Activated naive CD8-positive, alpha-beta T cell treated with anti-CD3 and anti-CD28 coated beads, Interleukin-2, amount 10 ng/mL, durations not matched to agents 7 days and 5 days (primary cell): ENCODE measurements around the gene CAMK1G. TPM values are rescaled to one million over a fixed set of nuclear protein-coding genes. Genes with fewer than 3 reads are reported as not detected.

Experiments used
- ATAC-seq: fragments of 150-1000 bp; cut with Tn5 transposase; one replicate; pipeline ENCODE4 v1.10.0; 2021; ENCODE audit warnings: low read depth, moderate library complexity
- POLR2A ChIA-PET: fragments of 350-600 bp; sonication (Branson Sonifier 250); formaldehyde crosslinking; loops from one replicate; lab custom pipeline; 2021; ENCODE audit warnings: antibody characterized with exemption; lab: Charles Lee
- DNase-seq: peaks from one replicate; pipeline ENCODE4 v3.0.0; 2021
- H3K27ac Mint-ChIP-seq: one replicate; pipeline ENCODE4 v1.8.0; 2022; ENCODE audit warnings: mild to moderate bottlenecking, mixed read lengths
- H3K27me3 Mint-ChIP-seq: one replicate; pipeline ENCODE4 v1.8.0; 2022; ENCODE audit warnings: mild to moderate bottlenecking, moderate library complexity, mixed read lengths
- H3K36me3 Mint-ChIP-seq: one replicate; pipeline ENCODE4 v1.8.0; 2021; ENCODE audit warnings: mild to moderate bottlenecking, mixed read lengths
- H3K4me1 Mint-ChIP-seq: one replicate; pipeline ENCODE4 v1.8.0; 2021; ENCODE audit warnings: mixed read lengths
- H3K4me3 Mint-ChIP-seq: one replicate; pipeline ENCODE4 v1.8.0; 2022; ENCODE audit warnings: mild to moderate bottlenecking, moderate library complexity, mixed read lengths
- H3K9me3 Mint-ChIP-seq: one replicate; pipeline ENCODE4 v1.8.0; 2021; ENCODE audit warnings: mixed read lengths
- total RNA-seq, 2 experiments: library from RNA; stranded (reverse); gene quantifications; one replicate each; pipeline ENCODE4 v1.2.3, GENCODE V29; 2021

Gene CAMK1G
- total RNA-seq, 2 experiments from 2014 or later = not detected

GRCh38 chr1:209630383-209631225 is 47.1 kb downstream of the CAMK1G start:
- Mint-ChIP-seq H3K9me3 (no peaks in the 10 kb centered on the region), H3K4me3 (no peak overlapping the region), H3K36me3 (no peaks in the 10 kb centered on the region), H3K27ac (no peak overlapping the region), H3K27me3 (peaks cover 3% of the 10 kb centered on the region), H3K4me1 (peaks cover 8% of the 10 kb centered on the region)
- POLR2A ChIA-PET = interaction anchor here (0.8 kb wide), 1 partner anchor 40 kb away, joined by 3 read pairs; no protein-coding TSS in a partner anchor
- DNase-seq (no peak), ATAC-seq (no peak)

GRCh38 chr1:209633335-209633997 is 50.0 kb downstream of the CAMK1G start:
- Mint-ChIP-seq H3K9me3 (no peaks in the 10 kb centered on the region), H3K4me3 (no peak overlapping the region), H3K27ac (no peak overlapping the region), H3K4me1 (peaks cover 6% of the 10 kb centered on the region), H3K36me3 (no peaks in the 10 kb centered on the region), H3K27me3 (peaks cover under 1% of the 10 kb centered on the region)
- DNase-seq (no peak), ATAC-seq (no peak)
- POLR2A ChIA-PET = no interaction called here

GRCh38 chr1:209634005-209634737 is 50.7 kb downstream of the CAMK1G start:
- POLR2A ChIA-PET = no interaction called here
- Mint-ChIP-seq H3K9me3 (no peaks in the 10 kb centered on the region), H3K4me1 (peaks cover 6% of the 10 kb centered on the region), H3K4me3 (no peak overlapping the region), H3K27ac (no peak overlapping the region), H3K27me3 (peaks cover 3% of the 10 kb centered on the region), H3K36me3 (no peaks in the 10 kb centered on the region)
- no peak for ATAC-seq
- no peak for DNase-seq

GRCh38 chr1:209635850-209636249 is 52.3 kb downstream of the CAMK1G start:
- H3K4me1 Mint-ChIP-seq = peaks cover 6% of the 10 kb centered on the region
- no peaks in the 10 kb centered on the region for H3K36me3 Mint-ChIP-seq
- no peak overlapping the region for H3K4me3 Mint-ChIP-seq
- H3K27me3 Mint-ChIP-seq = peaks cover 3% of the 10 kb centered on the region
- no peak overlapping the region for H3K27ac Mint-ChIP-seq
- DNase-seq (no peak), ATAC-seq (no peak)
- POLR2A ChIA-PET = interaction anchor here (0.9 kb wide), 1 partner anchor 35 kb away, joined by 3 read pairs; no protein-coding TSS in a partner anchor
- H3K9me3 Mint-ChIP-seq = no peaks in the 10 kb centered on the region

- Mint-ChIP-seq H3K9me3 (no peaks in the 10 kb centered on the region), H3K36me3 (no peaks in the 10 kb centered on the region), H3K4me1 (no peaks in the 10 kb centered on the region), H3K27ac (no peak overlapping the region), H3K4me3 (no peak overlapping the region), H3K27me3 (peaks cover 9% of the 10 kb centered on the region)
- ATAC-seq (no peak), DNase-seq (no peak)
- POLR2A ChIA-PET = no interaction called here
These were observed 58.3 kb downstream of the CAMK1G start for GRCh38 chr1:209641832-209642172.

GRCh38 chr1:209642816-209643215 is 59.3 kb downstream of the CAMK1G start:
- no peak overlapping the region for H3K4me3 Mint-ChIP-seq
- POLR2A ChIA-PET = no interaction called here
- H3K4me1 Mint-ChIP-seq = no peaks in the 10 kb centered on the region
- DNase-seq (no peak), ATAC-seq (no peak)
- no peaks in the 10 kb centered on the region for H3K36me3 Mint-ChIP-seq
- no peak overlapping the region for H3K27ac Mint-ChIP-seq
- H3K27me3 Mint-ChIP-seq = peaks cover 9% of the 10 kb centered on the region
- no peaks in the 10 kb centered on the region for H3K9me3 Mint-ChIP-seq

- POLR2A ChIA-PET = no interaction called here
- H3K9me3 Mint-ChIP-seq = no peaks in the 10 kb centered on the region
- H3K4me3 Mint-ChIP-seq = no peak overlapping the region
- DNase-seq (no peak), ATAC-seq (no peak)
- H3K4me1 Mint-ChIP-seq = no peaks in the 10 kb centered on the region
- peaks cover 9% of the 10 kb centered on the region for H3K27me3 Mint-ChIP-seq
- no peak overlapping the region for H3K27ac Mint-ChIP-seq
- H3K36me3 Mint-ChIP-seq = no peaks in the 10 kb centered on the region
These were observed 59.9 kb downstream of the CAMK1G start for GRCh38 chr1:209643285-209644020.

- no peak for ATAC-seq
- POLR2A ChIA-PET = no interaction called here
- peaks cover 6% of the 10 kb centered on the region for H3K27me3 Mint-ChIP-seq
- no peaks in the 10 kb centered on the region for H3K9me3 Mint-ChIP-seq
- H3K27ac Mint-ChIP-seq = no peak overlapping the region
- H3K4me1 Mint-ChIP-seq = peaks cover 9% of the 10 kb centered on the region
- H3K36me3 Mint-ChIP-seq = no peaks in the 10 kb centered on the region
- DNase-seq = no peak
- H3K4me3 Mint-ChIP-seq = no peak overlapping the region
These were observed 62.3 kb downstream of the CAMK1G start for GRCh38 chr1:209645574-209646452.

- ATAC-seq = no peak
- Mint-ChIP-seq H3K9me3 (no peaks in the 10 kb centered on the region), H3K4me1 (peaks cover 14% of the 10 kb centered on the region), H3K27ac (no peak overlapping the region), H3K36me3 (no peaks in the 10 kb centered on the region), H3K27me3 (peaks cover 6% of the 10 kb centered on the region), H3K4me3 (no peak overlapping the region)
- POLR2A ChIA-PET = no interaction called here
- no peak for DNase-seq
These were observed 63.0 kb downstream of the CAMK1G start for GRCh38 chr1:209646558-209646957.

GRCh38 chr1:209647156-209647555 is 63.6 kb downstream of the CAMK1G start:
- Mint-ChIP-seq H3K27ac (no peak overlapping the region), H3K9me3 (no peaks in the 10 kb centered on the region), H3K36me3 (no peaks in the 10 kb centered on the region), H3K27me3 (peaks cover 6% of the 10 kb centered on the region), H3K4me3 (no peak overlapping the region), H3K4me1 (peaks cover 16% of the 10 kb centered on the region)
- DNase-seq (no peak), ATAC-seq (no peak)
- POLR2A ChIA-PET = no interaction called here

GRCh38 chr1:209648346-209648745 is 64.8 kb downstream of the CAMK1G start:
- ATAC-seq (no peak), DNase-seq (no peak)
- POLR2A ChIA-PET = no interaction called here
- no peak overlapping the region for H3K27ac Mint-ChIP-seq
- peaks cover 6% of the 10 kb centered on the region for H3K27me3 Mint-ChIP-seq
- no peaks in the 10 kb centered on the region for H3K36me3 Mint-ChIP-seq
- H3K4me1 Mint-ChIP-seq = peaks cover 16% of the 10 kb centered on the region
- H3K4me3 Mint-ChIP-seq = no peak overlapping the region
- H3K9me3 Mint-ChIP-seq = no peaks in the 10 kb centered on the region

- DNase-seq (no peak), ATAC-seq (no peak)
- H3K4me1 Mint-ChIP-seq = peaks cover 16% of the 10 kb centered on the region
- no peak overlapping the region for H3K27ac Mint-ChIP-seq
- no peaks in the 10 kb centered on the region for H3K9me3 Mint-ChIP-seq
- H3K36me3 Mint-ChIP-seq = no peaks in the 10 kb centered on the region
- POLR2A ChIA-PET = no interaction called here
- no peak overlapping the region for H3K4me3 Mint-ChIP-seq
- H3K27me3 Mint-ChIP-seq = peaks cover 6% of the 10 kb centered on the region
These were observed 65.6 kb downstream of the CAMK1G start for GRCh38 chr1:209648931-209649776.
